Measurements from ENCODE around the gene KLHL24.
"Not testable (repeated sequence)": the region's sequence is repeated elsewhere in the genome, so short reads cannot be mapped to it uniquely, and the experiment has no call there.

Gene KLHL24

GRCh38 chr3:183697610-183698317, 62.3 kb downstream of the KLHL24 start, which contains the start of gene YEATS2:
Gene YEATS2 (plus strand): TSS chr3:183697797. CDS start chr3:183715163, 17,366 bp downstream.
- peak; percentile 75 for DNase-seq

- peak; percentile 22 for DNase-seq
These were observed 62.9 kb downstream of the KLHL24 start for GRCh38 chr3:183698318-183698751.

GRCh38 chr3:183698756-183699155, 63.3 kb downstream of the KLHL24 start:
- no peak for DNase-seq

GRCh38 chr3:183699238-183699947, 64.0 kb downstream of the KLHL24 start:
- no peak for DNase-seq

GRCh38 chr3:183701744-183702143, 66.3 kb downstream of the KLHL24 start:
- DNase-seq = no peak

- not testable (repeated sequence) for DNase-seq
These were observed 68.5 kb downstream of the KLHL24 start for GRCh38 chr3:183703892-183704291.

GRCh38 chr3:183710231-183710630, 74.8 kb downstream of the KLHL24 start:
- no peak for DNase-seq

GRCh38 chr3:183711516-183711915, 76.1 kb downstream of the KLHL24 start:
- no peak for DNase-seq

GRCh38 chr3:183714622-183715021, 79.2 kb downstream of the KLHL24 start:
- no peak for DNase-seq

- no peak for DNase-seq
These were observed 82.6 kb downstream of the KLHL24 start for GRCh38 chr3:183718012-183718411.

- DNase-seq = no peak
These were observed 90.0 kb downstream of the KLHL24 start for GRCh38 chr3:183725387-183725786.

- no peak for DNase-seq
These were observed 92.8 kb downstream of the KLHL24 start for GRCh38 chr3:183728204-183728603.

- DNase-seq = no peak
These were observed 94.9 kb downstream of the KLHL24 start for GRCh38 chr3:183730361-183730760.

- DNase-seq = no peak
These were observed 96.2 kb downstream of the KLHL24 start for GRCh38 chr3:183731611-183732010.

- no peak for DNase-seq
These were observed 98.1 kb downstream of the KLHL24 start for GRCh38 chr3:183733553-183733952.
